ENCODE data around the gene MCM3. TPM values are rescaled to one million over a fixed set of nuclear protein-coding genes. Genes with fewer than 3 reads are reported as not detected.
A peak's percentile ranks its signal among the peaks of the same experiment; 100 is the strongest.

The MCM3 gene
- total RNA-seq, 1 experiment from 2014 or later: 276 TPM

DNA sequence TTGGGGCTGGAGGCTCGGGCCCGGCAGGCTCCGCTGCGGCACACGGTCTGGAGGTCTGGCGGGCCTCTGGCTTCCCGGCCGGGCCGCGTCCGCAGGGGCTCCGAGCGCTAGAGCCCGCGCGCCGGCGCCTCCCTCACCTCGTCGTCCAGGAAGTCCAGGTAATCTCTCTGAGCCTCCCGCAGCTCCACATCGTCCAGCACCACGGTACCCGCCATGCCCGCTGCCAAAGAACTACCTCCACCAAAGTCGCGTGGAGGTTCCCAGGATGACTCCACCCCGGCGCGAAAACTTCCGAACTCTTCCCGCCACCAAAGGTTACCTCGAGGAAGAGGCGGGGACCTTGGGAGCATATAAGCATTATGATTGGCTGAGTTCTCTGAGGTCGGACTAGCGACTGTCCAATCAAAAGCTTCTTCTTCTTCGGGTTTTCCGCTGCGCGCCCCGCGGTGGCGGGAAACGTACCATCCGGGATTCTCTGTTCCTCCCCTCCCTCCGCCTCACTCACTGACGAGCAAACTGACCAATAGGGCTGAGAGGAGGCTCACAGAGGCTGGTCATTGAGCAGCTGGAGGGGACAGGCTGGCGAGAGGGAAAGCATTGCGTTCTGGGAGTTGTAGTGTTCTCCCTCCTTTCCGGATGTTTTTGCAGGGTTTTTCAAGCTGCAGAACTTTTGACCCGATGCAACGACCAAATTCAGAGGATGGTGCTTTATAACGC is at the start of gene MCM3 (continued):
- TF ChIP-seq, protein P1, sequence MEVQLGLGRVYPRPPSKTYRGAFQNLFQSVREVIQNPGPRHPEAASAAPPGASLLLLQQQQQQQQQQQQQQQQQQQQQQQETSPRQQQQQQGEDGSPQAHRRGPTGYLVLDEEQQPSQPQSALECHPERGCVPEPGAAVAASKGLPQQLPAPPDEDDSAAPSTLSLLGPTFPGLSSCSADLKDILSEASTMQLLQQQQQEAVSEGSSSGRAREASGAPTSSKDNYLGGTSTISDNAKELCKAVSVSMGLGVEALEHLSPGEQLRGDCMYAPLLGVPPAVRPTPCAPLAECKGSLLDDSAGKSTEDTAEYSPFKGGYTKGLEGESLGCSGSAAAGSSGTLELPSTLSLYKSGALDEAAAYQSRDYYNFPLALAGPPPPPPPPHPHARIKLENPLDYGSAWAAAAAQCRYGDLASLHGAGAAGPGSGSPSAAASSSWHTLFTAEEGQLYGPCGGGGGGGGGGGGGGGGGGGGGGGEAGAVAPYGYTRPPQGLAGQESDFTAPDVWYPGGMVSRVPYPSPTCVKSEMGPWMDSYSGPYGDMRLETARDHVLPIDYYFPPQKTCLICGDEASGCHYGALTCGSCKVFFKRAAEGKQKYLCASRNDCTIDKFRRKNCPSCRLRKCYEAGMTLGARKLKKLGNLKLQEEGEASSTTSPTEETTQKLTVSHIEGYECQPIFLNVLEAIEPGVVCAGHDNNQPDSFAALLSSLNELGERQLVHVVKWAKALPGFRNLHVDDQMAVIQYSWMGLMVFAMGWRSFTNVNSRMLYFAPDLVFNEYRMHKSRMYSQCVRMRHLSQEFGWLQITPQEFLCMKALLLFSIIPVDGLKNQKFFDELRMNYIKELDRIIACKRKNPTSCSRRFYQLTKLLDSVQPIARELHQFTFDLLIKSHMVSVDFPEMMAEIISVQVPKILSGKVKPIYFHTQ (CRISPR knock-in tag; IDR thresholded peaks at IDR 0.05): no peak; the same call in 1 of the 2 replicates
- TF ChIP-seq, protein P2, sequence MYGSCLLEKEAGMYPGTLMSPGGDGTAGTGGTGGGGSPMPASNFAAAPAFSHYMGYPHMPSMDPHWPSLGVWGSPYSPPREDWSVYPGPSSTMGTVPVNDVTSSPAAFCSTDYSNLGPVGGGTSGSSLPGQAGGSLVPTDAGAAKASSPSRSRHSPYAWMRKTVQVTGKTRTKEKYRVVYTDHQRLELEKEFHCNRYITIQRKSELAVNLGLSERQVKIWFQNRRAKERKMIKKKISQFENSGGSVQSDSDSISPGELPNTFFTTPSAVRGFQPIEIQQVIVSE (CRISPR knock-in tag; IDR thresholded peaks at IDR 0.05; ENCODE audit: borderline replicate concordance): no peak
- TF ChIP-seq ZNF416 (CRISPR knock-in tag; IDR thresholded peaks at IDR 0.05): peak; percentile 66; the same call in 1 of the 2 replicates
- no peak for TF ChIP-seq ZNF317 (CRISPR knock-in tag; IDR thresholded peaks at IDR 0.05; ENCODE audit: borderline replicate concordance, low read depth)
- TF ChIP-seq, protein P3, sequence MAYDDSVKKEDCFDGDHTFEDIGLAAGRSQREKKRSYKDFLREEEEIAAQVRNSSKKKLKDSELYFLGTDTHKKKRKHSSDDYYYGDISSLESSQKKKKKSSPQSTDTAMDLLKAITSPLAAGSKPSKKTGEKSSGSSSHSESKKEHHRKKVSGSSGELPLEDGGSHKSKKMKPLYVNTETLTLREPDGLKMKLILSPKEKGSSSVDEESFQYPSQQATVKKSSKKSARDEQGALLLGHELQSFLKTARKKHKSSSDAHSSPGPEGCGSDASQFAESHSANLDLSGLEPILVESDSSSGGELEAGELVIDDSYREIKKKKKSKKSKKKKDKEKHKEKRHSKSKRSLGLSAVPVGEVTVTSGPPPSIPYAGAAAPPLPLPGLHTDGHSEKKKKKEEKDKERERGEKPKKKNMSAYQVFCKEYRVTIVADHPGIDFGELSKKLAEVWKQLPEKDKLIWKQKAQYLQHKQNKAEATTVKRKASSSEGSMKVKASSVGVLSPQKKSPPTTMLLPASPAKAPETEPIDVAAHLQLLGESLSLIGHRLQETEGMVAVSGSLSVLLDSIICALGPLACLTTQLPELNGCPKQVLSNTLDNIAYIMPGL (CRISPR knock-in tag; IDR thresholded peaks at IDR 0.05): peak; percentile 77; the same call in 1 of the 2 replicates
- peak; percentile 76; the same call in 1 of the 2 replicates for TF ChIP-seq MYBL2 (CRISPR knock-in tag; IDR thresholded peaks at IDR 0.05)
- TF ChIP-seq NR3C1 (CRISPR knock-in tag; conservative IDR thresholded peaks at IDR 0.05; ENCODE audit: low read depth): no peak
- TF ChIP-seq RORB (CRISPR knock-in tag; IDR thresholded peaks at IDR 0.05): no peak
- no peak for TF ChIP-seq SMAD4 (CRISPR knock-in tag; IDR thresholded peaks at IDR 0.05)
- TF ChIP-seq, protein P4, sequence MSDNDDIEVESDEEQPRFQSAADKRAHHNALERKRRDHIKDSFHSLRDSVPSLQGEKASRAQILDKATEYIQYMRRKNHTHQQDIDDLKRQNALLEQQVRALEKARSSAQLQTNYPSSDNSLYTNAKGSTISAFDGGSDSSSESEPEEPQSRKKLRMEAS (CRISPR knock-in tag; IDR thresholded peaks at IDR 0.05): peak; percentile 69; the same call in 1 of the 2 replicates
- TF ChIP-seq, protein P5, sequence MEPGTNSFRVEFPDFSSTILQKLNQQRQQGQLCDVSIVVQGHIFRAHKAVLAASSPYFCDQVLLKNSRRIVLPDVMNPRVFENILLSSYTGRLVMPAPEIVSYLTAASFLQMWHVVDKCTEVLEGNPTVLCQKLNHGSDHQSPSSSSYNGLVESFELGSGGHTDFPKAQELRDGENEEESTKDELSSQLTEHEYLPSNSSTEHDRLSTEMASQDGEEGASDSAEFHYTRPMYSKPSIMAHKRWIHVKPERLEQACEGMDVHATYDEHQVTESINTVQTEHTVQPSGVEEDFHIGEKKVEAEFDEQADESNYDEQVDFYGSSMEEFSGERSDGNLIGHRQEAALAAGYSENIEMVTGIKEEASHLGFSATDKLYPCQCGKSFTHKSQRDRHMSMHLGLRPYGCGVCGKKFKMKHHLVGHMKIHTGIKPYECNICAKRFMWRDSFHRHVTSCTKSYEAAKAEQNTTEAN (CRISPR knock-in tag; IDR thresholded peaks at IDR 0.05): peak; percentile 86
- no peak for TF ChIP-seq NFATC4 (CRISPR knock-in tag; IDR thresholded peaks at IDR 0.05)
- TF ChIP-seq, protein P6, sequence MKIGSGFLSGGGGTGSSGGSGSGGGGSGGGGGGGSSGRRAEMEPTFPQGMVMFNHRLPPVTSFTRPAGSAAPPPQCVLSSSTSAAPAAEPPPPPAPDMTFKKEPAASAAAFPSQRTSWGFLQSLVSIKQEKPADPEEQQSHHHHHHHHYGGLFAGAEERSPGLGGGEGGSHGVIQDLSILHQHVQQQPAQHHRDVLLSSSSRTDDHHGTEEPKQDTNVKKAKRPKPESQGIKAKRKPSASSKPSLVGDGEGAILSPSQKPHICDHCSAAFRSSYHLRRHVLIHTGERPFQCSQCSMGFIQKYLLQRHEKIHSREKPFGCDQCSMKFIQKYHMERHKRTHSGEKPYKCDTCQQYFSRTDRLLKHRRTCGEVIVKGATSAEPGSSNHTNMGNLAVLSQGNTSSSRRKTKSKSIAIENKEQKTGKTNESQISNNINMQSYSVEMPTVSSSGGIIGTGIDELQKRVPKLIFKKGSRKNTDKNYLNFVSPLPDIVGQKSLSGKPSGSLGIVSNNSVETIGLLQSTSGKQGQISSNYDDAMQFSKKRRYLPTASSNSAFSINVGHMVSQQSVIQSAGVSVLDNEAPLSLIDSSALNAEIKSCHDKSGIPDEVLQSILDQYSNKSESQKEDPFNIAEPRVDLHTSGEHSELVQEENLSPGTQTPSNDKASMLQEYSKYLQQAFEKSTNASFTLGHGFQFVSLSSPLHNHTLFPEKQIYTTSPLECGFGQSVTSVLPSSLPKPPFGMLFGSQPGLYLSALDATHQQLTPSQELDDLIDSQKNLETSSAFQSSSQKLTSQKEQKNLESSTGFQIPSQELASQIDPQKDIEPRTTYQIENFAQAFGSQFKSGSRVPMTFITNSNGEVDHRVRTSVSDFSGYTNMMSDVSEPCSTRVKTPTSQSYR (CRISPR knock-in tag; IDR thresholded peaks at IDR 0.05): no peak
- TF ChIP-seq GABPB1 (CRISPR knock-in tag; IDR thresholded peaks at IDR 0.05): peak; percentile 84
- TF ChIP-seq NFYB (CRISPR knock-in tag; conservative IDR thresholded peaks at IDR 0.05; ENCODE audit: low read depth): peak; percentile 93
- TF ChIP-seq, protein P7, sequence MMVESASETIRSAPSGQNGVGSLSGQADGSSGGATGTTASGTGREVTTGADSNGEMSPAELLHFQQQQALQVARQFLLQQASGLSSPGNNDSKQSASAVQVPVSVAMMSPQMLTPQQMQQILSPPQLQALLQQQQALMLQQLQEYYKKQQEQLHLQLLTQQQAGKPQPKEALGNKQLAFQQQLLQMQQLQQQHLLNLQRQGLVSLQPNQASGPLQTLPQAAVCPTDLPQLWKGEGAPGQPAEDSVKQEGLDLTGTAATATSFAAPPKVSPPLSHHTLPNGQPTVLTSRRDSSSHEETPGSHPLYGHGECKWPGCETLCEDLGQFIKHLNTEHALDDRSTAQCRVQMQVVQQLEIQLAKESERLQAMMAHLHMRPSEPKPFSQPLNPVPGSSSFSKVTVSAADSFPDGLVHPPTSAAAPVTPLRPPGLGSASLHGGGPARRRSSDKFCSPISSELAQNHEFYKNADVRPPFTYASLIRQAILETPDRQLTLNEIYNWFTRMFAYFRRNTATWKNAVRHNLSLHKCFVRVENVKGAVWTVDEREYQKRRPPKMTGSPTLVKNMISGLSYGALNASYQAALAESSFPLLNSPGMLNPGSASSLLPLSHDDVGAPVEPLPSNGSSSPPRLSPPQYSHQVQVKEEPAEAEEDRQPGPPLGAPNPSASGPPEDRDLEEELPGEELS (CRISPR knock-in tag; IDR thresholded peaks at IDR 0.05): peak; percentile 36; the same call in 1 of the 2 replicates
- TF ChIP-seq PRRX2 (CRISPR knock-in tag; IDR thresholded peaks at IDR 0.05): no peak
- peak; percentile 72; the same call in 1 of the 2 replicates for TF ChIP-seq ZNF232 (CRISPR knock-in tag; IDR thresholded peaks at IDR 0.05)
- TF ChIP-seq RELA (CRISPR knock-in tag; IDR thresholded peaks at IDR 0.05; ENCODE audit: borderline replicate concordance): no peak
- TF ChIP-seq, protein P8, sequence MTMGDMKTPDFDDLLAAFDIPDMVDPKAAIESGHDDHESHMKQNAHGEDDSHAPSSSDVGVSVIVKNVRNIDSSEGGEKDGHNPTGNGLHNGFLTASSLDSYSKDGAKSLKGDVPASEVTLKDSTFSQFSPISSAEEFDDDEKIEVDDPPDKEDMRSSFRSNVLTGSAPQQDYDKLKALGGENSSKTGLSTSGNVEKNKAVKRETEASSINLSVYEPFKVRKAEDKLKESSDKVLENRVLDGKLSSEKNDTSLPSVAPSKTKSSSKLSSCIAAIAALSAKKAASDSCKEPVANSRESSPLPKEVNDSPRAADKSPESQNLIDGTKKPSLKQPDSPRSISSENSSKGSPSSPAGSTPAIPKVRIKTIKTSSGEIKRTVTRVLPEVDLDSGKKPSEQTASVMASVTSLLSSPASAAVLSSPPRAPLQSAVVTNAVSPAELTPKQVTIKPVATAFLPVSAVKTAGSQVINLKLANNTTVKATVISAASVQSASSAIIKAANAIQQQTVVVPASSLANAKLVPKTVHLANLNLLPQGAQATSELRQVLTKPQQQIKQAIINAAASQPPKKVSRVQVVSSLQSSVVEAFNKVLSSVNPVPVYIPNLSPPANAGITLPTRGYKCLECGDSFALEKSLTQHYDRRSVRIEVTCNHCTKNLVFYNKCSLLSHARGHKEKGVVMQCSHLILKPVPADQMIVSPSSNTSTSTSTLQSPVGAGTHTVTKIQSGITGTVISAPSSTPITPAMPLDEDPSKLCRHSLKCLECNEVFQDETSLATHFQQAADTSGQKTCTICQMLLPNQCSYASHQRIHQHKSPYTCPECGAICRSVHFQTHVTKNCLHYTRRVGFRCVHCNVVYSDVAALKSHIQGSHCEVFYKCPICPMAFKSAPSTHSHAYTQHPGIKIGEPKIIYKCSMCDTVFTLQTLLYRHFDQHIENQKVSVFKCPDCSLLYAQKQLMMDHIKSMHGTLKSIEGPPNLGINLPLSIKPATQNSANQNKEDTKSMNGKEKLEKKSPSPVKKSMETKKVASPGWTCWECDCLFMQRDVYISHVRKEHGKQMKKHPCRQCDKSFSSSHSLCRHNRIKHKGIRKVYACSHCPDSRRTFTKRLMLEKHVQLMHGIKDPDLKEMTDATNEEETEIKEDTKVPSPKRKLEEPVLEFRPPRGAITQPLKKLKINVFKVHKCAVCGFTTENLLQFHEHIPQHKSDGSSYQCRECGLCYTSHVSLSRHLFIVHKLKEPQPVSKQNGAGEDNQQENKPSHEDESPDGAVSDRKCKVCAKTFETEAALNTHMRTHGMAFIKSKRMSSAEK (CRISPR knock-in tag; IDR thresholded peaks at IDR 0.05; ENCODE audit: borderline replicate concordance): no peak
- no peak for TF ChIP-seq ZNF121 (CRISPR knock-in tag; IDR thresholded peaks at IDR 0.05)

All from WTC11 (cell line).